Fibroblast of lung (primary cell): ENCODE data around the gene SURF1. TPM values are rescaled to one million over a fixed set of nuclear protein-coding genes. Genes with fewer than 3 reads are reported as not detected.

Source experiments
- DNase-seq, 2 donors: peaks; one replicate each; pipeline versions ENCODE4 v3.0.0 to v3.0.0-alpha.2; 2010; ENCODE audit warnings: low read depth in 2 of 2
- H2AFZ ChIP-seq: 2 replicates; pipeline ENCODE4 v1.5.1; 2012; ENCODE audit warnings: low read length, control low read depth, inconsistent platforms
- H3K27ac ChIP-seq: 2 replicates; pipeline ENCODE4 v1.5.1; 2011; ENCODE audit warnings: low read length, control low read depth; ENCODE audit not compliant: insufficient read depth
- H3K27me3 ChIP-seq: 2 replicates; pipeline ENCODE4 v1.5.1; 2011; ENCODE audit warnings: mild to moderate bottlenecking, low read length; ENCODE audit not compliant: control insufficient read depth, insufficient read depth
- H3K36me3 ChIP-seq: 2 replicates; pipeline ENCODE4 v1.5.1; 2011; ENCODE audit warnings: low read length; ENCODE audit not compliant: control insufficient read depth, insufficient read depth
- H3K4me1 ChIP-seq: 2 replicates; pipeline ENCODE4 v1.5.1; 2011; ENCODE audit warnings: low read length; ENCODE audit not compliant: control insufficient read depth, insufficient read depth; ENCODE audit errors: extremely low read depth
- H3K4me2 ChIP-seq: 2 replicates; pipeline ENCODE4 v1.5.1; 2011; ENCODE audit warnings: low read length, control low read depth; ENCODE audit not compliant: insufficient read depth; ENCODE audit errors: extremely low read depth
- H3K4me3 ChIP-seq, 4 experiments: fragments of 200-600 bp in 1 of 4; sonication (generic) in 1 of 4; replicated peaks in 1 of 4; 2 replicates each; pipeline ENCODE4 v1.5.1; 2011 to 2016; ENCODE audit warnings: low read length in 4 of 4, low read depth in 3 of 4, mild to moderate bottlenecking in 3 of 4, control low read depth in 2 of 4, inconsistent platforms in 1 of 4, mixed read lengths in 1 of 4; ENCODE audit not compliant: insufficient read depth in 1 of 4; ENCODE audit errors: control extremely low read depth in 1 of 4
- H3K79me2 ChIP-seq: 2 replicates; pipeline ENCODE4 v1.5.1; 2012; ENCODE audit warnings: mild to moderate bottlenecking, low read length, inconsistent platforms; ENCODE audit not compliant: control insufficient read depth, insufficient read depth
- H3K9ac ChIP-seq: 2 replicates; pipeline ENCODE4 v1.5.1; 2011; ENCODE audit warnings: mild to moderate bottlenecking, low read length, control low read depth; ENCODE audit not compliant: insufficient read depth
- H3K9me3 ChIP-seq: 2 replicates; pipeline ENCODE4 v1.5.1; 2012; ENCODE audit warnings: low read depth, low read length; ENCODE audit not compliant: control insufficient read depth, insufficient read depth
- H4K20me1 ChIP-seq: 2 replicates; pipeline ENCODE4 v1.5.1; 2011; ENCODE audit warnings: low read length; ENCODE audit not compliant: control insufficient read depth, insufficient read depth; ENCODE audit errors: extremely low read depth
- EZH2 ChIP-seq: IDR thresholded peaks from 2 replicates; pipeline ENCODE4 v1.5.1; 2012; ENCODE audit warnings: low read length, control low read depth, mild to moderate bottlenecking; ENCODE audit errors: missing control alignments
- polyA plus RNA-seq, 2 donors: library from polyadenylated mRNA; depleted of rRNA in 1 of 2; stranded (reverse) in 1 of 2; unstranded in 1 of 2; fragments of >200 nt; gene quantifications; 2 replicates each; pipeline ENCODE4 v1.2.1, GENCODE V29; 2011 to 2012; ENCODE audit warnings: missing spikeins in 1 of 2
- total RNA-seq: library from RNA; depleted of rRNA; stranded (reverse); fragments of >200 nt; gene quantifications from 2 replicates; pipeline ENCODE4 v1.2.1, GENCODE V29; 2014
- TF ChIP-seq, protein P1 (sequence below), 2 donors: IDR thresholded peaks in 1 of 2; conservative IDR thresholded peaks in 1 of 2; 1 replicate in 1 of 2; 2 replicates in 1 of 2; pipeline ENCODE4 v1.5.1; 2011 to 2012; ENCODE audit warnings: low read length in 2 of 2, control low read depth in 1 of 2, inconsistent platforms in 1 of 2, low read depth in 1 of 2, mild to moderate bottlenecking in 1 of 2

SURF1 gene
- total and polyA plus RNA-seq, 2 donors (not counting 1 experiment from before 2014, with no cell fraction given): 27.9 to 31.7 TPM

DNA sequence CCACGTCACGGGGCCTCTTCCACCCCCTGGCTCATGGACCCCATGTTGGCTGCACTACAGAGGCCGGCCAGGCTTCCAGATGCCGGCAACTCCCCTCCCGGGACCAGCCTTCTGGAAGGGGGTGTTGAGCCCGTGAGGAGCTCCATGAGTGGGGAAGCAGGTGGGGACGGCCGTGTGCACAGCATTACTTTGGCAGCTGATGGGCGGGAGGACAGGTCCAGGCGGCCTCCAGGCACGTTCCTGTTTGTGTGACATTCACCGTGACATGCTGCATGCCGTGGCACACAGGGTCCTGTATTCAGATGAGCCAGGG, 52.2 kb downstream of the SURF1 start:
- no peak overlapping the region for H3K27ac ChIP-seq
- no peak overlapping the region for H3K4me2 ChIP-seq
- no peaks in the 10 kb centered on the region for H3K4me1 ChIP-seq
- no peaks in the 10 kb centered on the region for H3K27me3 ChIP-seq
- no peaks in the 10 kb centered on the region for H3K79me2 ChIP-seq
- no peaks in the 10 kb centered on the region for H3K9me3 ChIP-seq
- DNase-seq: no peak
- no peak overlapping the region for H3K4me3 ChIP-seq
- H2AFZ ChIP-seq: no peak overlapping the region
- H3K36me3 ChIP-seq: no peaks in the 10 kb centered on the region
- H3K9ac ChIP-seq: no peak overlapping the region
- no peaks in the 10 kb centered on the region for H4K20me1 ChIP-seq
- TF ChIP-seq, protein P1, sequence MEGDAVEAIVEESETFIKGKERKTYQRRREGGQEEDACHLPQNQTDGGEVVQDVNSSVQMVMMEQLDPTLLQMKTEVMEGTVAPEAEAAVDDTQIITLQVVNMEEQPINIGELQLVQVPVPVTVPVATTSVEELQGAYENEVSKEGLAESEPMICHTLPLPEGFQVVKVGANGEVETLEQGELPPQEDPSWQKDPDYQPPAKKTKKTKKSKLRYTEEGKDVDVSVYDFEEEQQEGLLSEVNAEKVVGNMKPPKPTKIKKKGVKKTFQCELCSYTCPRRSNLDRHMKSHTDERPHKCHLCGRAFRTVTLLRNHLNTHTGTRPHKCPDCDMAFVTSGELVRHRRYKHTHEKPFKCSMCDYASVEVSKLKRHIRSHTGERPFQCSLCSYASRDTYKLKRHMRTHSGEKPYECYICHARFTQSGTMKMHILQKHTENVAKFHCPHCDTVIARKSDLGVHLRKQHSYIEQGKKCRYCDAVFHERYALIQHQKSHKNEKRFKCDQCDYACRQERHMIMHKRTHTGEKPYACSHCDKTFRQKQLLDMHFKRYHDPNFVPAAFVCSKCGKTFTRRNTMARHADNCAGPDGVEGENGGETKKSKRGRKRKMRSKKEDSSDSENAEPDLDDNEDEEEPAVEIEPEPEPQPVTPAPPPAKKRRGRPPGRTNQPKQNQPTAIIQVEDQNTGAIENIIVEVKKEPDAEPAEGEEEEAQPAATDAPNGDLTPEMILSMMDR (conservative IDR thresholded peaks at IDR 0.05 in 1 of 2, IDR thresholded peaks at IDR 0.05 in 1 of 2; ENCODE audit: low read depth in 1 of 2, low read length in 2 of 2): no peak
- no peak for TF ChIP-seq EZH2

DNA sequence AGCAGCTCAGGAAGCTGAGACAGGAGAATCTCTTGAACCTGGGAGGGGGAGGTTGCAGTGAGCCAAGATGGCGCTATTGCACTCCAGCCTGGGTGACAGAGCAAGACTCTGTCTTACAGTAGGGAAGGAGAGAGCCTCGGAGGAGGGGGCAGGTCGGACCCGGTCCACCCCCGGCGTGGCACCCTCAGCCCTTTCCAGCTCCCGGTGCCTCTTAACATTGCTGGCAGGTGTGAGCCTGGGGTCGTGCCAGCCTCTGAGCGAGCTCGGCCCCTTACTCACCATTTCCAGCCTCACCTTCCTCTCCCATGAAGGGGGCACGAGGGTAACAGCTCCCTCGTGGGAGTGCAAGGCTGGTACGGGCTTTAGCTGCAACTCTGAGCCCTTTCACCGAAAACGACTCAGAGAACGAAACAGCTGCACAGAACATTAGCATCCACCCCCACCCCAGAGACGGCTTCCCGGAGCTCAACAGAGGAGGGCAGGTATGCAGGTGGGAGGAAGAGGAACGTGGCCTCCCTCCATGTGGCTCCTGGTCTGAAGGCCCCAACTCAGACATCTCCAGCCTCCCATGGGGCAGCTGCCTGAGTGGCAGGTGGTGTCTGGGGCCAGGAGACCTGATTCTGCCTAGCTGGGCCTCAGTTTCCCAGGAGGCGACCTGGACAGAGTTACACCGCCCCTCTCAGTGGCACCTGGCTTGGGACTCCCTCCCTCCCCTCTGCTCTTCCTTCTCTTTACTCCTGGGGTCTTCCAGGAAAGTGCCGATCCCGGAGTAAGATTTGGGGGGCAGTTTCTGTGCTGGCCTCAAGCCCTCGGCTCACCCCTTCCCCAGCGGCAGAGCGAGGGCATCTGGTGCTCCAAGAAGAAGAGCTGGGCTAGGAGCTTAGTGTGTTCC, 52.8 kb downstream of the SURF1 start:
- Histone ChIP-seq H3K4me3 (no peak overlapping the region), H3K27me3 (no peaks in the 10 kb centered on the region), H3K79me2 (no peaks in the 10 kb centered on the region), H3K27ac (no peak overlapping the region), H3K4me1 (no peaks in the 10 kb centered on the region), H3K4me2 (no peak overlapping the region), H3K36me3 (no peaks in the 10 kb centered on the region), H2AFZ (no peak overlapping the region), H3K9me3 (no peaks in the 10 kb centered on the region), H4K20me1 (no peaks in the 10 kb centered on the region), H3K9ac (no peak overlapping the region)
- TF ChIP-seq EZH2: no peak
- no peak for DNase-seq

Other genes starting within 250 kb of the SURF1 start
- gene RALGDS, start 235.2 kb downstream of the SURF1 start, total RNA-seq: 16.2 and 23.6 TPM in 2 replicates
- gene RALGDS, start 235.2 kb downstream of the SURF1 start, polyA plus RNA-seq: 16.6 and 22.4 TPM in 2 replicates
- 3.3 and 4.1 TPM in 2 replicates for gene GBGT1, start 192.6 kb downstream of the SURF1 start, total RNA-seq
- gene GBGT1, start 192.6 kb downstream of the SURF1 start, polyA plus RNA-seq: 0.86 and 2.6 TPM in 2 replicates
- not detected in 2 replicates for gene OBP2B, start 147.2 kb downstream of the SURF1 start, total RNA-seq
- not detected in 2 replicates for gene OBP2B, start 147.2 kb downstream of the SURF1 start, polyA plus RNA-seq
- gene ABO, start 81.3 kb downstream of the SURF1 start, total RNA-seq: not detected in 2 replicates
- not detected in 2 replicates for gene ABO, start 81.3 kb downstream of the SURF1 start, polyA plus RNA-seq
- 6.7 and 8.3 TPM in 2 replicates for gene SURF6, start 20.3 kb downstream of the SURF1 start, total RNA-seq
- 3.9 and 4.8 TPM in 2 replicates for gene SURF6, start 20.3 kb downstream of the SURF1 start, polyA plus RNA-seq
- gene MED22, start 8.4 kb downstream of the SURF1 start, total RNA-seq: 12.8 and 17.8 TPM in 2 replicates
- 13.9 and 14.8 TPM in 2 replicates for gene MED22, start 8.4 kb downstream of the SURF1 start, polyA plus RNA-seq
- gene RPL7A, start 8.3 kb downstream of the SURF1 start, total RNA-seq: 1,820 and 2,853 TPM in 2 replicates
- 2,991 and 3,227 TPM in 2 replicates for gene RPL7A, start 8.3 kb downstream of the SURF1 start, polyA plus RNA-seq
- gene SURF2, start 63 bp upstream of the SURF1 start, total RNA-seq: 13.9 and 20.3 TPM in 2 replicates
- 11.2 and 16.5 TPM in 2 replicates for gene SURF2, start 63 bp upstream of the SURF1 start, polyA plus RNA-seq
- 295 and 338 TPM in 2 replicates for gene SURF4, start 19.6 kb upstream of the SURF1 start, total RNA-seq
- gene SURF4, start 19.6 kb upstream of the SURF1 start, polyA plus RNA-seq: 358 and 384 TPM in 2 replicates
- 0.51 and 0.99 TPM in 2 replicates for gene STKLD1, start 19.9 kb upstream of the SURF1 start, total RNA-seq
- gene STKLD1, start 19.9 kb upstream of the SURF1 start, polyA plus RNA-seq: 0.62 and 0.79 TPM in 2 replicates
- gene REXO4, start 61.5 kb upstream of the SURF1 start, total RNA-seq: 21.1 and 21.3 TPM in 2 replicates
- gene REXO4, start 61.5 kb upstream of the SURF1 start, polyA plus RNA-seq: 16.6 and 17.2 TPM in 2 replicates
- 2.3 and 3.1 TPM in 2 replicates for gene ADAMTS13, start 65.9 kb upstream of the SURF1 start, total RNA-seq
- gene ADAMTS13, start 65.9 kb upstream of the SURF1 start, polyA plus RNA-seq: 0.45 and 0.78 TPM in 2 replicates
- 8.5 and 9.1 TPM in 2 replicates for gene CACFD1, start 103.5 kb upstream of the SURF1 start, total RNA-seq
- gene CACFD1, start 103.5 kb upstream of the SURF1 start, polyA plus RNA-seq: 2.5 and 4.7 TPM in 2 replicates
- gene SLC2A6, start 122.6 kb upstream of the SURF1 start, total RNA-seq: 5.6 and 9.1 TPM in 2 replicates
- gene SLC2A6, start 122.6 kb upstream of the SURF1 start, polyA plus RNA-seq: 6.7 and 7.6 TPM in 2 replicates
- not detected in 2 replicates for gene MYMK, start 168.5 kb upstream of the SURF1 start, total RNA-seq
- gene MYMK, start 168.5 kb upstream of the SURF1 start, polyA plus RNA-seq: not detected in 2 replicates
- gene ADAMTSL2, start 178.2 kb upstream of the SURF1 start, total RNA-seq: under 0.01 TPM in 2 replicates
- 0.09 TPM in 1 of 2 replicates, not detected in the other for gene ADAMTSL2, start 178.2 kb upstream of the SURF1 start, polyA plus RNA-seq